Measurements from ENCODE around the gene LMNA.

Gene LMNA

DNA sequence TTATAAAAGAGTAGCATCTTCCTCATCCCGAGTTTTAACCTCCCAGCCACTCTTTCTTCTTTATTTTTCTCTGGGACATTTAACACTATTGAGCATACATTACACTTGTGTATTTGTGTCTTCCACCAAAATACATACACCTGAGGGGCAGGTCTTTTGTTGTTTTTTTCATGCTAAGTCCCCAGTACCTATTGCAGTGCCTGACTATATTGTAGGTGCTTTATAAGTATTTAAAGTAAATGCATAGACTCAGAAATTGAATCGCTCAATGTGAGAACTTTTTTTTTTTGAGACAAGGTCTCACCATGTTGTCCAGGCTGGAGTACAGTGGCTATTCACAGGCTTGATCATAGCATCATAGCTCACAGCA lies 31.1 kb downstream of the LMNA start:
- Mint-ChIP-seq H3K27me3 (ENCODE audit: low read depth) (peaks cover 20% of the 10 kb centered on the region), H3K9me3 (no peaks in the 10 kb centered on the region), H3K27ac (peak overlapping the region; percentile 62 to 82 (median 80)), H3K4me1 (peaks cover 37% of the 10 kb centered on the region), H3K36me3 (ENCODE audit: low read depth) (no peaks in the 10 kb centered on the region), H3K4me3 (peak overlapping the region in 1 of 3 experiments; percentile 69)
- TF ChIP-seq, protein P1, sequence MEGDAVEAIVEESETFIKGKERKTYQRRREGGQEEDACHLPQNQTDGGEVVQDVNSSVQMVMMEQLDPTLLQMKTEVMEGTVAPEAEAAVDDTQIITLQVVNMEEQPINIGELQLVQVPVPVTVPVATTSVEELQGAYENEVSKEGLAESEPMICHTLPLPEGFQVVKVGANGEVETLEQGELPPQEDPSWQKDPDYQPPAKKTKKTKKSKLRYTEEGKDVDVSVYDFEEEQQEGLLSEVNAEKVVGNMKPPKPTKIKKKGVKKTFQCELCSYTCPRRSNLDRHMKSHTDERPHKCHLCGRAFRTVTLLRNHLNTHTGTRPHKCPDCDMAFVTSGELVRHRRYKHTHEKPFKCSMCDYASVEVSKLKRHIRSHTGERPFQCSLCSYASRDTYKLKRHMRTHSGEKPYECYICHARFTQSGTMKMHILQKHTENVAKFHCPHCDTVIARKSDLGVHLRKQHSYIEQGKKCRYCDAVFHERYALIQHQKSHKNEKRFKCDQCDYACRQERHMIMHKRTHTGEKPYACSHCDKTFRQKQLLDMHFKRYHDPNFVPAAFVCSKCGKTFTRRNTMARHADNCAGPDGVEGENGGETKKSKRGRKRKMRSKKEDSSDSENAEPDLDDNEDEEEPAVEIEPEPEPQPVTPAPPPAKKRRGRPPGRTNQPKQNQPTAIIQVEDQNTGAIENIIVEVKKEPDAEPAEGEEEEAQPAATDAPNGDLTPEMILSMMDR (IDR thresholded peaks at IDR 0.05; ENCODE audit: unreplicated experiment in 3 of 3): no peak

DNA sequence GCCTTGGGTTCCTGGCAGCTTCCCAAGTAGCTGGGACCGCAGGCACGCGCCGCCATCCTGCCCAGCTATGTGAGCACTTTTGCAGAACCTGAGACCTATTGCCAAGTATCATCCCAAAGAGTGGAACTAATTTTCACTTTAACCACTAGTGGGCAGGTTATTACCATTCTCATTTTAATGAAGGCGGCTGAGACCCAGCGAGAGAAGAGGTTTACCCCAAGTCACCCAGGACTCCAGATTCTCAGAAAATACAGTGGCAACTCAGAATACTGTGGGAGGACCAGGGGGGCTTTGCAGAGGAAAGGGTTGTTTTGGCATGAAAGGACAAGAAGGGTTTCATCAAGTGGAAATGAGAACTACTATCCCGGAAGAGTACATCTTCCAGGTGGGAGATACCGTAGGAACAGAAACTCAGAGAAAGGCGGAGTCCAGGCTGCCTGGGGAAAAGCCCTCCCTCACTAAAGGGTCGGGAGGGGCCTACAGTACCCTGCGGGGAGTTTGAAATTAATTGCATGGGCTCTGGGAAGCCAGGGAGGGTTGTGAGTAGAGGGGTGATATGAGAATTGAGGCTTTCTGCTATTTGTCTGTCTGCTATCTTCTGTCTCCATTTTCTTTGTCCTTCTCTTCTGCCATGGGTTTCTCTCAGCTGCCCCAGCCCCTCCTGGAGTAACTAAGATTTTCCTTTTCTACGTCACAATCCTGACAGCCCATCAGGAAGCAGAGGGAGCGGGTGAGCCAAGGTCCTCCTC lies 31.7 kb downstream of the LMNA start:
- H3K4me3 Mint-ChIP-seq: peak overlapping the region; percentile 66 to 76 (median 69)
- peaks cover 31% of the 10 kb centered on the region for H3K4me1 Mint-ChIP-seq
- peaks cover 26% of the 10 kb centered on the region for H3K27me3 Mint-ChIP-seq (ENCODE audit: low read depth)
- TF ChIP-seq, protein P1 (IDR thresholded peaks at IDR 0.05; ENCODE audit: unreplicated experiment in 3 of 3): peak; percentile 61 to 72 (median 61)
- H3K9me3 Mint-ChIP-seq: no peaks in the 10 kb centered on the region
- no peaks in the 10 kb centered on the region for H3K36me3 Mint-ChIP-seq (ENCODE audit: low read depth)
- peak overlapping the region; percentile 62 to 82 (median 80) for H3K27ac Mint-ChIP-seq

DNA sequence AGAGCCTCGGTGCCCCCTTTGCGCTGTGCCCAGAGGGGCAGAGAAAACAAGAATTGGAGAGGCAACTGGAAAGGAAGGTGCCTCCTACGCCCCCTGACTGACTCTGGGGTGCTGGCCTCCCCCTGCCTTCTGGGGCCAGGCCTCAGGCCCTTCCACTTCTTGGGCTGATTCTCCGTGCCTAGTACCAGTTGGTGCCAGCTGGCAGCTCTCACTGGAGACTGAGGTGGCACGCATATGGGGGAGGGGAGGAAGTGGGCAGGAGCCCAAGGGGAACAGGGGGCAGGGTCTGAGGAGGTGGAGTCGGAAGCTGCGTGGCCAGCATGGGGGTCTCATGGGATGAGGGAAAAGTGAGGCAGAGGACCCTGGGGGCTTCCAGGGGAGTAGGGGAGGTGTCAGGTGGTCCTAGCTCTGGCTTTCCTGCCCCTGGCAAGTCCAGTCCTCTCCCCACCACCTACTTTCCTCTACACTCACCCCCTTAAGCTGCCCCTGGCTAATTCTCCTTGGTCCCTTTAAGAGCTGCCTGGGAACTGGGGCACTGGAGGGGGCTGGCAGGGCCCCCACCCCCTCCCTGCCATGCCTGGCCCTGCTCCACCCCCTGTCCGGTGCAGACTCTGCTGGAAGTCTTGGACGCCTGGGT lies 32.4 kb downstream of the LMNA start:
- TF ChIP-seq, protein P1 (IDR thresholded peaks at IDR 0.05; ENCODE audit: unreplicated experiment in 3 of 3): no peak
- Mint-ChIP-seq H3K27me3 (ENCODE audit: low read depth) (peaks cover 29% of the 10 kb centered on the region), H3K4me3 (peak overlapping the region; percentile 66 to 76 (median 69)), H3K36me3 (ENCODE audit: low read depth) (no peaks in the 10 kb centered on the region), H3K4me1 (peaks cover 32% of the 10 kb centered on the region), H3K9me3 (no peaks in the 10 kb centered on the region), H3K27ac (peak overlapping the region; percentile 62 to 82 (median 80))

DNA sequence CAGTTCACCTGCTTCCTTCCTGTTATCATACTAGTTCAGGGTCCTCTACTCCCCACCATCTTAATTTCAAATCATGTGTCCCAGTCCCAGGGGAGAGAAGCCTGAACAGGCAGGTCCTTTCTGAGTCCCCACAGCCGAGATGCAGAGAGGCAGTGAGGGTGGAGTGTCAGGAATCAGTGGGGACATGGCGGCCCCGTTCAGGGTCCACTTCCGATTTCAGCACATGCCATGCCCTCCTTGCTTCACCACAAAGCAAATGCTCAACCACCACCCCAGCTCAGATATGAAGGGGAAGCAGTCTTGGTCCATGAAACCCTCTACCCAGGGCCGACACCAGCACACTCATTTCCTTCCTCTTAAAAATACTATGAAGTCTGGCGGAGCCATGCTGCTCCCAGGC lies 33.7 kb downstream of the LMNA start:
- H3K9me3 Mint-ChIP-seq: no peaks in the 10 kb centered on the region
- TF ChIP-seq, protein P1 (IDR thresholded peaks at IDR 0.05; ENCODE audit: unreplicated experiment in 3 of 3): no peak
- H3K4me3 Mint-ChIP-seq: no peak overlapping the region
- no peak overlapping the region for H3K27ac Mint-ChIP-seq
- H3K36me3 Mint-ChIP-seq (ENCODE audit: low read depth): no peaks in the 10 kb centered on the region
- peaks cover 32% of the 10 kb centered on the region for H3K27me3 Mint-ChIP-seq (ENCODE audit: low read depth)
- H3K4me1 Mint-ChIP-seq: peaks cover 44% of the 10 kb centered on the region

DNA sequence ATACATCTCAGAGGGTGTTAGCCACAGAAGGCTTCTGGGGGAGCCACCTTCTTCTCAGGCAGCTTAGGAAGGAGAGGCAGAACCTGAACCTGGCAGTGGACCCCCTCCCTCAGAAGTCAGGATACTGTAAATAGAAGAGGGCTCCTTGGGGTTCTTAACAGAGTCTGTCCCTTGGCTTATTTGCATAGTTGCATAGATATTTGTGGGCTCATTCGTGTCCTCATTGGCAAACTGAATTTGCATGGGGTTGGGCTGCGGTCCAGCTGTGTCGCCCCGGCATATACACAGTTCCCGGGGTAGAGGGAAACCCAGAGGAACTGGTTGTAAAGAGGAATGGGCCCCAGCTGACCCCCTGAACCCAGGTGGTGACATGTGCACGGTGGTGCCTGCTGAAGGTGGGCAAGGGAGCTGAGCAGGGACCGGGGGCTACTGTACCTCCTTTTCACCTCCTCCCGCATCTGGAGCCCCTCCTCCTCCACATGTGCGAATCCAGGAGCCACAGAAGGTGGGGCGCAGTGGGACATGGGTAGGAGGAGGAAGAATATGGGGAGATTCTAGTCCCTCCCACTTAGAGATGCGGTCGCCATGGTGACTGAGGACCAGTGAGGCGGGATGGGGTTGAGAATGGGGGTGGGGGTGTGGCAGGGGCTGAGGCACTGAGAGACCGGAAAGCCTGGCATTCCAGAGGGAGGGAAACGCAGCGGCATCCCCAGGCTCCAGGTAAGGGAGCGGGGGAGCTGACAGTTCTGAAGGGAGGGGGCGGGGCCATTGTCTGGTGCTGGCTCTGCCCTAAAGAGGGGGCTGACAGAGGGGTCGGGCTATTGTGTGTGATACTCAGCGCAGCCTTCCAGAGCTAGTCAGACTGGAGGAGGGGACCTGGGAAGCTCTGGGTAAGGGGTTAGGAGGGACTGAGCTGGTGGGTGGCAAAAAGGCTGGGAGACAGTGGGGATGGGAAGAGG lies 35.1 kb downstream of the LMNA start:
- no peaks in the 10 kb centered on the region for H3K36me3 Mint-ChIP-seq (ENCODE audit: low read depth)
- peak overlapping the region in 1 of 3 experiments; percentile 3 for H3K27ac Mint-ChIP-seq
- no peaks in the 10 kb centered on the region for H3K9me3 Mint-ChIP-seq
- H3K4me1 Mint-ChIP-seq: peaks cover 40% of the 10 kb centered on the region
- H3K27me3 Mint-ChIP-seq (ENCODE audit: low read depth): peaks cover 32% of the 10 kb centered on the region
- TF ChIP-seq, protein P1 (IDR thresholded peaks at IDR 0.05; ENCODE audit: unreplicated experiment in 3 of 3): no peak
- H3K4me3 Mint-ChIP-seq: peak overlapping the region in 1 of 3 experiments; percentile 19
